ENCODE data around the gene XRCC1. TPM values are rescaled to one million over a fixed set of nuclear protein-coding genes. Genes with fewer than 3 reads are reported as not detected.

XRCC1 gene
- total RNA-seq, 4 donors from 2014 or later: 9.3 to 20.3 (median 16.7) TPM

DNA sequence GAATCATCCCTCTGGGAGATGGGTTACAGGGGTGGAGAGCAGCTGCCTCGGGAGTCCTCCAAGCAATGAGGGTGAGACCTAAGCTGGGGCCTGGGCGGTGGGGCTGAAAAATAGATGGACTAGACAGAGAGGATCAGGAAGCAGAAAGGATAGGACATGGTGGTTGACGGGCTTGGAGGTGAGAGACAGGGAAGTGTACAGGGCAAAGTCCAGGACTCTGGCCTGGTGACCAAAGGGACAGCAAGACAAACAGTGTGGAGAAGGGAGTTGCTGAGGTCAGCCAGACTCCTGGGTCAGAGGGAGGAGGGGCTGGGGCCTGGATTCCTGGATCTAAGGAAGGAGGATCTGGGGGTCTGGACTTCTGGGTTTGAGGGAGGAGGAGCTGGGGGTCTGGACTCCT, 76.3 kb downstream of the XRCC1 start:
- in situ Hi-C loops (cut with MboI; ENCODE audit: low sequenced_read_pairs in 4 of 4): no loop called here
- Histone ChIP-seq H3K27ac (no peak overlapping the region), H3K4me3 (no peak overlapping the region), H3K9me3 (no peaks in the 10 kb centered on the region), H3K36me3 (no peaks in the 10 kb centered on the region), H3K4me1 (peaks cover 5 to 10% of the 10 kb centered on the region in 2 donors), H3K27me3 (no peaks in the 10 kb centered on the region)
- ATAC-seq: no peak
- intact Hi-C loops (cut with DNase I; ENCODE audit: low total_unique reads): no loop called here
- TF ChIP-seq, protein P1, sequence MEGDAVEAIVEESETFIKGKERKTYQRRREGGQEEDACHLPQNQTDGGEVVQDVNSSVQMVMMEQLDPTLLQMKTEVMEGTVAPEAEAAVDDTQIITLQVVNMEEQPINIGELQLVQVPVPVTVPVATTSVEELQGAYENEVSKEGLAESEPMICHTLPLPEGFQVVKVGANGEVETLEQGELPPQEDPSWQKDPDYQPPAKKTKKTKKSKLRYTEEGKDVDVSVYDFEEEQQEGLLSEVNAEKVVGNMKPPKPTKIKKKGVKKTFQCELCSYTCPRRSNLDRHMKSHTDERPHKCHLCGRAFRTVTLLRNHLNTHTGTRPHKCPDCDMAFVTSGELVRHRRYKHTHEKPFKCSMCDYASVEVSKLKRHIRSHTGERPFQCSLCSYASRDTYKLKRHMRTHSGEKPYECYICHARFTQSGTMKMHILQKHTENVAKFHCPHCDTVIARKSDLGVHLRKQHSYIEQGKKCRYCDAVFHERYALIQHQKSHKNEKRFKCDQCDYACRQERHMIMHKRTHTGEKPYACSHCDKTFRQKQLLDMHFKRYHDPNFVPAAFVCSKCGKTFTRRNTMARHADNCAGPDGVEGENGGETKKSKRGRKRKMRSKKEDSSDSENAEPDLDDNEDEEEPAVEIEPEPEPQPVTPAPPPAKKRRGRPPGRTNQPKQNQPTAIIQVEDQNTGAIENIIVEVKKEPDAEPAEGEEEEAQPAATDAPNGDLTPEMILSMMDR (IDR thresholded peaks at IDR 0.05 in 4 of 5, conservative IDR thresholded peaks at IDR 0.05 in 1 of 5): no peak
- no peak for TF ChIP-seq POLR2A (IDR thresholded peaks at IDR 0.05)
- DNase-seq: no peak

DNA sequence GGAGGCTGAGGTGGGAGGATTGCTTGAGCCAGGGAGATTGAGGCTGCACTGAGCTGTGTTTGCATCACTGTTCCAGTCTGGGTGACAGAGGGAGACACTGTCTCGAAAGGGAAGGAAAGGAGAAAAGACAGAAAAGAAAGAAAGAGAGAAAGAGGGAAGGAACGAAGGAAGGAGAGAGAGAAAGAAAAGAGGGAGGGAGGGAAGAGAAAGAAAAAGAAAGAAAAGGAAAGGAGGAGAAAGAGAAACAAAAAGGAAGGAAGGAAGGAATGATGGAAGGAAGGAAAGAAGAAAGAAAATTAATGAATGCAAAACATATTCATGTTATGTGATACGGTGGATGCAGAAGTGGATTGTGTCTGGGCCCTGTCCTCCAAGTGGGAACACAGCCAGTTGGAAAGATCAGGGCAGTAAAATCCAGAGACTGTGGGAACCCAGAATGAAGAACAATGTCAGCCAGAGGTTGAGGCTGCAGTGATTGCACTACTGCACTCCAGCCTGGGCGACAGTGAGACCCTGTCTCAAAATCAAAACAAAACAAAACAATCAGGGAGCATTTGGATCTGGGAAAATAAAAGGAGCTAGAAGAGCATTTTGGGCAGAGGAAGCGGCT, 77.0 kb downstream of the XRCC1 start:
- Histone ChIP-seq H3K27me3 (no peaks in the 10 kb centered on the region), H3K4me1 (peaks cover 4 to 9% of the 10 kb centered on the region in 2 donors), H3K4me3 (no peak overlapping the region), H3K9me3 (no peaks in the 10 kb centered on the region), H3K27ac (no peak overlapping the region), H3K36me3 (no peaks in the 10 kb centered on the region)
- no peak for ATAC-seq
- DNase-seq: no peak
- intact Hi-C loops (cut with DNase I; ENCODE audit: low total_unique reads) (no loop called here), in situ Hi-C loops (cut with MboI; ENCODE audit: low sequenced_read_pairs in 4 of 4) (no loop called here)
- TF ChIP-seq POLR2A (IDR thresholded peaks at IDR 0.05): no peak
- TF ChIP-seq, protein P1 (IDR thresholded peaks at IDR 0.05 in 4 of 5, conservative IDR thresholded peaks at IDR 0.05 in 1 of 5): no peak

DNA sequence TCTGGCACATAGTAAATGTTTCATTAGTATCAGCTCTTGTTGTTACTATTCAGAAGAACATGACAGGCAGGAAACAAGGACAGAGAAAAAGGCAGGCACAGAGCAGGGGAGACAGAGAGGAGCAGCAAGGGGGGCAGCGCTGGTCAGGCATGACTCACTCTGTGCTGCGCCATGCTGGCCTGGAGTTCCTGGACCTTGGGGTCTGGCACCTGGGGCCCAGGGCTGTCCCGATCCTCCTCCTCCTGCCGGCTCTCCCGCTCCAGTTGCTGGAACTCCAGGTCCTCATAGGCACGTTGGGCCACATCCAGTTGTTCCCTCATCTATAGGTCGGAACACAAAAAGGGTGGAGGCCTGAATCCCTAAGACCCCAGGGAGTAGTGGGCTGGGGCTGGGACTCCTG, 78.4 kb downstream of the XRCC1 start:
- DNase-seq (no peak), ATAC-seq (no peak)
- H3K27ac ChIP-seq: no peak overlapping the region
- in situ Hi-C loops (cut with MboI; ENCODE audit: low sequenced_read_pairs in 4 of 4): no loop called here
- TF ChIP-seq, protein P1 (IDR thresholded peaks at IDR 0.05 in 4 of 5, conservative IDR thresholded peaks at IDR 0.05 in 1 of 5): no peak
- no peak for TF ChIP-seq POLR2A (IDR thresholded peaks at IDR 0.05)
- H3K4me3 ChIP-seq: no peak overlapping the region
- no peaks in the 10 kb centered on the region for H3K27me3 ChIP-seq
- intact Hi-C loops (cut with DNase I; ENCODE audit: low total_unique reads): no loop called here
- H3K4me1 ChIP-seq: peaks cover 0 to 3% of the 10 kb centered on the region in 2 donors
- no peaks in the 10 kb centered on the region for H3K9me3 ChIP-seq
- H3K36me3 ChIP-seq: no peaks in the 10 kb centered on the region

DNA sequence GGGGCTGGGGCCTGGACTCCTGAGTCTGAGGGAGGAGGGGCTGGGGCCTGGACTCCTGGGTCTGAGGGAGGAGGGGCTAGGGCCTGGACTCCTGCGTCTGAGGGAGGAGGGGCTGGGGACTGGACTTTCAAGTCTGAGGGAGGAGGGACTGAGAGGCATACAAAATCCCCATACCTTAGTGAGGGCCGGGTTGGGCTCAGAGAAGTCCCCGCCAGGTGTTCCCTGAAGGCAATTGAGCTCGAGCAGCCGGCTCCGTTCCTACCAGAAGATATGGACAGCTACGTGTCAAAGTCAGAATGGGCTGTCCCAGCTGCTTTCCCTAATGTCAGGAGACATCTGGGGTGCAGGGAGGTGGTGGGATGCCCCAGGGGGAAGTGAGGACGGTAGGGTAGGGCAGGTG, 80.2 kb downstream of the XRCC1 start:
- H3K4me1 ChIP-seq: peaks cover 0 to 3% of the 10 kb centered on the region in 2 donors
- H3K27ac ChIP-seq: no peak overlapping the region
- no peak for DNase-seq
- intact Hi-C loops (cut with DNase I; ENCODE audit: low total_unique reads) (no loop called here), in situ Hi-C loops (cut with MboI; ENCODE audit: low sequenced_read_pairs in 4 of 4) (no loop called here)
- TF ChIP-seq, protein P1 (IDR thresholded peaks at IDR 0.05 in 4 of 5, conservative IDR thresholded peaks at IDR 0.05 in 1 of 5): no peak
- no peak for TF ChIP-seq POLR2A (IDR thresholded peaks at IDR 0.05)
- H3K9me3 ChIP-seq: no peaks in the 10 kb centered on the region
- H3K27me3 ChIP-seq: no peaks in the 10 kb centered on the region
- no peaks in the 10 kb centered on the region for H3K36me3 ChIP-seq
- H3K4me3 ChIP-seq: no peak overlapping the region
- ATAC-seq: no peak

Other genes starting within 250 kb of the XRCC1 start
- gene CD177, start 221.8 kb downstream of the XRCC1 start, total RNA-seq: 1 to 10 TPM in 3 of 4 donors, not detected in 1; 1.3 to 2.9 (median 2.6) TPM
- not detected for gene TEX101, start 160.6 kb downstream of the XRCC1 start, total RNA-seq
- gene LYPD3, start 109.9 kb downstream of the XRCC1 start, total RNA-seq: not detected
- 1 to 10 TPM; 1.5 to 9.6 (median 6.7) TPM for gene PHLDB3, start 70.8 kb downstream of the XRCC1 start, total RNA-seq
- gene ETHE1, start 48.3 kb downstream of the XRCC1 start, total RNA-seq: 10 to 100 TPM; 18.6 to 34.8 (median 29.2) TPM
- gene ZNF575, start 42.3 kb downstream of the XRCC1 start, total RNA-seq: not detected
- 1 to 10 TPM in 1 of 4 donors, not detected in 3; 1.2 TPM for gene PINLYP, start 274 bp upstream of the XRCC1 start, total RNA-seq
- gene IRGQ, start 20.6 kb upstream of the XRCC1 start, total RNA-seq: 10 to 100 TPM; 20.2 to 25.8 (median 23.6) TPM
- 10 to 100 TPM in 2 of 4 donors, 1 to 10 TPM in 2; 6.9 to 19.8 (median 11.6) TPM for gene ZNF576, start 21.1 kb upstream of the XRCC1 start, total RNA-seq
- under 1 TPM in 3 of 4 donors, not detected in 1; 0.09 to 0.49 (median 0.25) TPM for gene SRRM5, start 36.6 kb upstream of the XRCC1 start, total RNA-seq
- 10 to 100 TPM; 15.4 to 26.7 (median 20.0) TPM for gene ZNF428, start 44.1 kb upstream of the XRCC1 start, total RNA-seq
- gene CADM4, start 64.3 kb upstream of the XRCC1 start, total RNA-seq: 1 to 10 TPM; 2.6 to 4.5 (median 4.2) TPM
- gene PLAUR, start 94.6 kb upstream of the XRCC1 start, total RNA-seq: 1 to 10 TPM in 3 of 4 donors, under 1 TPM in 1; 0.41 to 8.7 (median 3.4) TPM
- not detected for gene IRGC, start 140.5 kb upstream of the XRCC1 start, total RNA-seq
- gene SMG9, start 179.4 kb upstream of the XRCC1 start, total RNA-seq: 1 to 10 TPM; 4.5 to 9.1 (median 7.1) TPM
- gene KCNN4, start 205.4 kb upstream of the XRCC1 start, total RNA-seq: 1 to 10 TPM in 3 of 4 donors, not detected in 1; 1.1 to 4.1 (median 1.7) TPM
- gene LYPD5, start 226.9 kb upstream of the XRCC1 start, total RNA-seq: 1 to 10 TPM in 1 of 4 donors, under 1 TPM in 1, not detected in 2; 0.35 to 1.4 TPM